Measurements from ENCODE around the gene COG1. TPM values are rescaled to one million over a fixed set of nuclear protein-coding genes. Genes with fewer than 3 reads are reported as not detected.
A peak's percentile ranks its signal among the peaks of the same experiment; 100 is the strongest.
"Not testable (repeated sequence)": the region's sequence is repeated elsewhere in the genome, so short reads cannot be mapped to it uniquely, and the experiment has no call there.

Gene COG1
- total and polyA plus RNA-seq, 2 donors (not counting 1 experiment from before 2014, with no cell fraction given) = 20.0 to 21.0 TPM

DNA sequence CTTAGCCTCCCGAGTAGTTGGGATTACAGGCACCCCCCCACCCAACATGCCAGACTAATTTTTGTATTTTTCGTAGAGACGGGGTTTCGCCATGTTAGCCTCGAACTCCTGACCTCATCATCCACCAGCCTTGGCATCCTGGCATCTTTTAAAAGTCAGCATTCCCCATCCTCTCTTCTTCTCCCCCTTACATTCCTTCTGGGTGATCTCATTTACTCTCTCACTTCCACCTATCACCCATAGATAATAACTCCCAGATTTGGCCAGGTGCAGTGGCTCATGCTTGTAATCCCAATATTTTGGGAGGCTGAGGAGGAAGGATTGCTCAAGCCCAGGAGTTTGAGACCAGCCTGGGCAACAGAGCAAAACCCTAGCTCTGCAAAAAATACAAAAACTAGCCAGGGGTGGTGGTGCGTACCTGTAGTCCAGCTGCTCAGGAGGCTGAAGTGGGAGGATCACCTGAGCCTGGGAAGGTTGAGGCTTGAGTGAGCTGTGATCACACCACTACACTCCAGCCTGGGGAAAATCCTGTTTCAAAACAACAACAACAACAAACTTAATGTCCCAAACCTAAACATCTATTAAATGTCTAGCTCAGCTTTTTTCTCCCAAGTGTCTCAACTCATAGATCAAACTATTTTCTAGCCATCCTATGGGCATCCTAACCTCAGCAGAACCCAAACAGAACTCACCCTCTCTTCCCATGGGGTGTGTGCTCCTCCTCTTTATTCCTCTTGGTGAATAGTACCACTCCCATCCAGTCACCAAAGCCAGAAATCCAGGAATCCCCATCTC, 44.1 kb upstream of the COG1 start:
- no peaks in the 10 kb centered on the region for H3K9me3 ChIP-seq (ENCODE audit: control insufficient read depth, insufficient read depth, low read depth, low read length)
- H4K20me1 ChIP-seq (ENCODE audit: control insufficient read depth, extremely low read depth, insufficient read depth, low read length) = no peaks in the 10 kb centered on the region
- H3K27me3 ChIP-seq (ENCODE audit: control insufficient read depth, insufficient read depth, low read length) = no peaks in the 10 kb centered on the region
- no peak overlapping the region for H3K4me2 ChIP-seq (ENCODE audit: extremely low read depth, insufficient read depth, low read length)
- no peak for DNase-seq (ENCODE audit: low read depth in 2 of 2)
- no peak overlapping the region for H2AFZ ChIP-seq (ENCODE audit: low read length)
- H3K4me3 ChIP-seq (replicated peaks in 1 of 4; ENCODE audit: control extremely low read depth in 1 of 4, insufficient read depth in 1 of 4, low read depth in 3 of 4, low read length in 4 of 4) = no peak overlapping the region
- H3K4me1 ChIP-seq (ENCODE audit: control insufficient read depth, extremely low read depth, insufficient read depth, low read length) = no peaks in the 10 kb centered on the region
- TF ChIP-seq, protein P1, sequence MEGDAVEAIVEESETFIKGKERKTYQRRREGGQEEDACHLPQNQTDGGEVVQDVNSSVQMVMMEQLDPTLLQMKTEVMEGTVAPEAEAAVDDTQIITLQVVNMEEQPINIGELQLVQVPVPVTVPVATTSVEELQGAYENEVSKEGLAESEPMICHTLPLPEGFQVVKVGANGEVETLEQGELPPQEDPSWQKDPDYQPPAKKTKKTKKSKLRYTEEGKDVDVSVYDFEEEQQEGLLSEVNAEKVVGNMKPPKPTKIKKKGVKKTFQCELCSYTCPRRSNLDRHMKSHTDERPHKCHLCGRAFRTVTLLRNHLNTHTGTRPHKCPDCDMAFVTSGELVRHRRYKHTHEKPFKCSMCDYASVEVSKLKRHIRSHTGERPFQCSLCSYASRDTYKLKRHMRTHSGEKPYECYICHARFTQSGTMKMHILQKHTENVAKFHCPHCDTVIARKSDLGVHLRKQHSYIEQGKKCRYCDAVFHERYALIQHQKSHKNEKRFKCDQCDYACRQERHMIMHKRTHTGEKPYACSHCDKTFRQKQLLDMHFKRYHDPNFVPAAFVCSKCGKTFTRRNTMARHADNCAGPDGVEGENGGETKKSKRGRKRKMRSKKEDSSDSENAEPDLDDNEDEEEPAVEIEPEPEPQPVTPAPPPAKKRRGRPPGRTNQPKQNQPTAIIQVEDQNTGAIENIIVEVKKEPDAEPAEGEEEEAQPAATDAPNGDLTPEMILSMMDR (conservative IDR thresholded peaks at IDR 0.05 in 1 of 2, IDR thresholded peaks at IDR 0.05 in 1 of 2; ENCODE audit: low read depth in 1 of 2, low read length in 2 of 2) = no peak
- TF ChIP-seq EZH2 (IDR thresholded peaks at IDR 0.05; ENCODE audit: low read length, missing control alignments) = no peak
- no peaks in the 10 kb centered on the region for H3K79me2 ChIP-seq (ENCODE audit: control insufficient read depth, insufficient read depth, low read length)
- no peak overlapping the region for H3K9ac ChIP-seq (ENCODE audit: insufficient read depth, low read length)
- H3K36me3 ChIP-seq (ENCODE audit: control insufficient read depth, insufficient read depth, low read length) = no peaks in the 10 kb centered on the region
- no peak overlapping the region for H3K27ac ChIP-seq (ENCODE audit: insufficient read depth, low read length)

DNA sequence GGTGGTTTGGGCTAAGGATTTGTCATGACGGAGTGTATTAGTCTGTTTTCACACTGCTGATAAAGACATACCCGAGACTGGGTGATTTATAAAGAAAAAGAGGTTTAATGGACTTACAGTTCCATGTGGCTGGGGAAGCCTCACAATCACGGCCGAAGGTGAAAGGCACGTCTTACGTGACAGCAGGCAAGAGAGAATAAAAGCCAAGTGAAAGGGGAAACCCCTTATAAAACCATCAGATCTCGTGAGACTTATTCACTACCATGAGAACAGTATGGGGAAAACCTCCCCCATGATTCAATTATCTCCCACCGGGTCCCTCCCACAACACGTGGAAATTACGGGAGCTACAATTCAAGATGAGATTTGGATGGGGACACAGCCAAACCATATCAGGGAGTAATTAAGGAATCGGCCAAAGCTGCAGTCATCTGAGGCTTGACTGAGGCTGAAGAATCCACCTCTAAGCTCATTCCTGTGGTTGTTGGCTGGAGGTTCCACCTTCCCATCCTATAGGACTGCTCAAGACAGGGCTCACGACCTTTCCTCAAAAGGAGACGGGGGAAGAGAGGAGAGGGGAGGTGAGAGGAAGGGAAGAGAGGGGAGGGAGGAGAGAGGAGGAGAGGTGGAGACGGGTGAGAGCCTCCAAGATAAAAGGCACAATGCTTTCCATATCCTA, 42.1 kb upstream of the COG1 start:
- not testable (repeated sequence) for H3K9me3 ChIP-seq (ENCODE audit: control insufficient read depth, insufficient read depth, low read depth, low read length); H3K79me2 ChIP-seq (ENCODE audit: control insufficient read depth, insufficient read depth, low read length); H3K36me3 ChIP-seq (ENCODE audit: control insufficient read depth, insufficient read depth, low read length); H3K9ac ChIP-seq (ENCODE audit: insufficient read depth, low read length); H3K27ac ChIP-seq (ENCODE audit: insufficient read depth, low read length); H3K27me3 ChIP-seq (ENCODE audit: control insufficient read depth, insufficient read depth, low read length); H2AFZ ChIP-seq (ENCODE audit: low read length); H3K4me1 ChIP-seq (ENCODE audit: control insufficient read depth, extremely low read depth, insufficient read depth, low read length); H3K4me3 ChIP-seq (replicated peaks in 1 of 4; ENCODE audit: control extremely low read depth in 1 of 4, insufficient read depth in 1 of 4, low read depth in 3 of 4, low read length in 4 of 4); H3K4me2 ChIP-seq (ENCODE audit: extremely low read depth, insufficient read depth, low read length); H4K20me1 ChIP-seq (ENCODE audit: control insufficient read depth, extremely low read depth, insufficient read depth, low read length)
- peak in 1 of 2 donors; percentile 70 for DNase-seq (ENCODE audit: low read depth in 2 of 2)

DNA sequence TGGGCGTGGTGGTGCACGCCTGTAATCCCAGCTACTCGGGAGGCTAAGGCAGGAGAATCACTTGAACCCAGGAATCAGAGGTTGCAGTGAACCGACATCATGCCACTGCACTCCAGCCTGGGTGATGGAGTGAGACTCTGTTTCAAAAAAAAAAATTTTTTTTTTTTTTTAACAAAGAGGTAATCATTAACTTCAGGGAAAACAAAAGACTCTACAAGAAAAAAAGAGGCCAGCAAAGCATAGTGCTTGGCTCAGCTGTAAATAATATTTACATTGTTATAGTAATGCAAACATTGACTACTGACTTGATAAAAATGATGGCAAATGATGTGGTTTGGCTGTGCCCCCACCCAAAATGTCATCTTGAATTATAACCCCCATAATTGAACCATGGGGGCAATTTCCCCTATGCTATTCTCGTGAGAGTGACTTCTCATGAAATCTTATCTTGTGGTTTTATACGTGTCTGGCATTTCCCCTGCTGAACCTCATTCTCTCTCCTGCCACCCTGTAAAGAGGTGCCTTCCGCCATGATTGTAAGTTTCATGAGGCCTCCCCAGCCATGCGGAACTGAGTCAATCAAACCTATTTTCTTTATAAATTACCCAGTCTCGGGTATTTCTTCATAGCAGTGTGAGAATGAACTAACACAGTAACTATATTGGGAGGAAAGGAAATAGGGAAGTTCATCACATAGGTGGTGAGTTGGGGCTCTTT, 40.8 kb upstream of the COG1 start:
- Histone ChIP-seq H3K27me3 (ENCODE audit: control insufficient read depth, insufficient read depth, low read length) (no peaks in the 10 kb centered on the region), H2AFZ (ENCODE audit: low read length) (no peak overlapping the region), H3K79me2 (ENCODE audit: control insufficient read depth, insufficient read depth, low read length) (no peaks in the 10 kb centered on the region), H3K4me3 (replicated peaks in 1 of 4; ENCODE audit: control extremely low read depth in 1 of 4, insufficient read depth in 1 of 4, low read depth in 3 of 4, low read length in 4 of 4) (no peak overlapping the region), H3K4me1 (ENCODE audit: control insufficient read depth, extremely low read depth, insufficient read depth, low read length) (peaks cover 2% of the 10 kb centered on the region), H4K20me1 (ENCODE audit: control insufficient read depth, extremely low read depth, insufficient read depth, low read length) (no peaks in the 10 kb centered on the region), H3K4me2 (ENCODE audit: extremely low read depth, insufficient read depth, low read length) (no peak overlapping the region), H3K36me3 (ENCODE audit: control insufficient read depth, insufficient read depth, low read length) (no peaks in the 10 kb centered on the region), H3K9ac (ENCODE audit: insufficient read depth, low read length) (no peak overlapping the region), H3K9me3 (ENCODE audit: control insufficient read depth, insufficient read depth, low read depth, low read length) (no peaks in the 10 kb centered on the region), H3K27ac (ENCODE audit: insufficient read depth, low read length) (no peak overlapping the region)
- DNase-seq (ENCODE audit: low read depth in 2 of 2) = no peak
- TF ChIP-seq, protein P1 (conservative IDR thresholded peaks at IDR 0.05 in 1 of 2, IDR thresholded peaks at IDR 0.05 in 1 of 2; ENCODE audit: low read depth in 1 of 2, low read length in 2 of 2) = no peak
- TF ChIP-seq EZH2 (IDR thresholded peaks at IDR 0.05; ENCODE audit: low read length, missing control alignments) = no peak

Data from fibroblast of lung (primary cell).